ENCODE results near the gene DUSP22. TPM values are rescaled to one million over a fixed set of nuclear protein-coding genes. Genes with fewer than 3 reads are reported as not detected.

The DUSP22 gene
- total RNA-seq, 6 donors from 2014 or later = 49.9 to 108 (median 63.8) TPM

DNA sequence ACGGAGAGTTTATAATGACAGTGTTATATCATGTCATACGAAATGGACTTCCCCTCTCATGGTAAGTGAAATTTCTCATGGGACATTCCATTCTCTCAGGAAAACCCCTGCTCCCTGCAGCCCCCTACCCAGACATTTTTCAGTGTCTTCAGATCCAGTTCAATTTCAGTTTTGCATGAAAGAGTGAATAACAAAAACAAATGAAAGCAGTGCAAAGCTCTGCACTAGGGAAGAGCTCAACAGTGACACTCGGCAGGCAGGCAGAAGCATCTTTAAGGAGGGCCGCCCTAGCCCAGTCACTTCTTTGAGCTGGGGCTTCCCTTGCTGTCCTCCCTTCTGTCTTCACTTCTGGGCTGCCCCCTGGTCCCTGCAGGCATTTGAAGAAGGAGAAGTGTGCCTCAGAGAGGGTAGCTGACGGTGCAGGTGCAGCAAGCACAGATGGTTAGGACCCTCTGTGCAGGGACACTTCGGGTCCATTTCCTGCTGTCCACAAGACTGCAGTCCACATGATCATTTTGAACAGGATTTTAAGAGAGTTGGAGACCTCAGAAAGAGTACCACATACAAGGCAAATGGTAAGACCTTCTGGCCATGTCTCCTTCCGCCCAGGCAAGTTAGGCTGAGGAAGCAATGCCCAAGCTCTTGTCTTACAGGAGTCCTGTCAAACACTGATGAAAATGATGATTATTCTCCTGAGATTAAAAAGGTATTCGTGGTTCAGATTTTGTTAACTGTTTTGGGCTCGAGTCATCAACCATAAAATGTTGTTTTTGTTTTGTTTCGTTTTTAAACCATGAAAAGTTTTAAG lies 5.4 kb upstream of the DUSP22 start:
- DNase-seq (no peak), ATAC-seq (ENCODE audit: low FRiP score in 2 of 2) (no peak)
- no peaks in the 10 kb centered on the region for H3K36me3 ChIP-seq
- H3K4me1 ChIP-seq = peaks cover 0 to 16% (median 6%) of the 10 kb centered on the region in 4 donors
- WGBS, 2 donors = 67 to 70% methylated on average over 10 of the region's 10 CpGs
- TF ChIP-seq, protein P1, sequence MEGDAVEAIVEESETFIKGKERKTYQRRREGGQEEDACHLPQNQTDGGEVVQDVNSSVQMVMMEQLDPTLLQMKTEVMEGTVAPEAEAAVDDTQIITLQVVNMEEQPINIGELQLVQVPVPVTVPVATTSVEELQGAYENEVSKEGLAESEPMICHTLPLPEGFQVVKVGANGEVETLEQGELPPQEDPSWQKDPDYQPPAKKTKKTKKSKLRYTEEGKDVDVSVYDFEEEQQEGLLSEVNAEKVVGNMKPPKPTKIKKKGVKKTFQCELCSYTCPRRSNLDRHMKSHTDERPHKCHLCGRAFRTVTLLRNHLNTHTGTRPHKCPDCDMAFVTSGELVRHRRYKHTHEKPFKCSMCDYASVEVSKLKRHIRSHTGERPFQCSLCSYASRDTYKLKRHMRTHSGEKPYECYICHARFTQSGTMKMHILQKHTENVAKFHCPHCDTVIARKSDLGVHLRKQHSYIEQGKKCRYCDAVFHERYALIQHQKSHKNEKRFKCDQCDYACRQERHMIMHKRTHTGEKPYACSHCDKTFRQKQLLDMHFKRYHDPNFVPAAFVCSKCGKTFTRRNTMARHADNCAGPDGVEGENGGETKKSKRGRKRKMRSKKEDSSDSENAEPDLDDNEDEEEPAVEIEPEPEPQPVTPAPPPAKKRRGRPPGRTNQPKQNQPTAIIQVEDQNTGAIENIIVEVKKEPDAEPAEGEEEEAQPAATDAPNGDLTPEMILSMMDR (IDR thresholded peaks at IDR 0.05) = no peak
- no peak for TF ChIP-seq EP300 (IDR thresholded peaks at IDR 0.05)
- no peak for TF ChIP-seq POLR2AphosphoS5 (IDR thresholded peaks at IDR 0.05)
- no peak for TF ChIP-seq POLR2A (IDR thresholded peaks at IDR 0.05)
- no peaks in the 10 kb centered on the region for H3K9me3 ChIP-seq
- no peak overlapping the region for H3K27ac ChIP-seq
- H3K4me3 ChIP-seq = no peak overlapping the region
- H3K27me3 ChIP-seq = no peaks in the 10 kb centered on the region

DNA sequence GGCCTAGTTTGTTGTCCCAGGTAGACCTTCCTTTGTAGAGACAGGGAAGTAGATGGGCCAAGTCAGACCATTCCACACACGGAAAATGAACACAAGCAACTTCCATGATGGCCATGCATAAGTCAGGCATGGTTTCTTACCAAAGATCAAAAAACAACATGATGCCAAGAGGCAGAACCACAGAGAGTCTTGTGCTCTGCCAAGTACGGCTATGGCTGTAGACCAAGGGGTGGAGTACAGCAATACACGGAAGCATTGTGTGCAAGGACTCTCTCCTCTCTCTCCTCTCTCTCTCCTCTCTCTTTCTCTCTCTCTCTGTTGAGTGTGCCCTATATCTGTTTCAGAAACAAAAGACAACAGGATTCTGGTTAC lies 4.8 kb upstream of the DUSP22 start:
- no peak for TF ChIP-seq POLR2A (IDR thresholded peaks at IDR 0.05)
- TF ChIP-seq POLR2AphosphoS5 (IDR thresholded peaks at IDR 0.05) = no peak
- TF ChIP-seq, protein P1 (IDR thresholded peaks at IDR 0.05) = no peak
- TF ChIP-seq EP300 (IDR thresholded peaks at IDR 0.05) = no peak
- 86 to 94% methylated on average over 3 of the region's 3 CpGs for WGBS, 2 donors
- no peak overlapping the region for H3K27ac ChIP-seq
- H3K27me3 ChIP-seq = no peaks in the 10 kb centered on the region
- H3K4me3 ChIP-seq = no peak overlapping the region
- peaks cover 0 to 16% (median 6%) of the 10 kb centered on the region in 4 donors for H3K4me1 ChIP-seq
- DNase-seq (no peak), ATAC-seq (ENCODE audit: low FRiP score in 2 of 2) (no peak)
- no peaks in the 10 kb centered on the region for H3K9me3 ChIP-seq
- no peaks in the 10 kb centered on the region for H3K36me3 ChIP-seq

DNA sequence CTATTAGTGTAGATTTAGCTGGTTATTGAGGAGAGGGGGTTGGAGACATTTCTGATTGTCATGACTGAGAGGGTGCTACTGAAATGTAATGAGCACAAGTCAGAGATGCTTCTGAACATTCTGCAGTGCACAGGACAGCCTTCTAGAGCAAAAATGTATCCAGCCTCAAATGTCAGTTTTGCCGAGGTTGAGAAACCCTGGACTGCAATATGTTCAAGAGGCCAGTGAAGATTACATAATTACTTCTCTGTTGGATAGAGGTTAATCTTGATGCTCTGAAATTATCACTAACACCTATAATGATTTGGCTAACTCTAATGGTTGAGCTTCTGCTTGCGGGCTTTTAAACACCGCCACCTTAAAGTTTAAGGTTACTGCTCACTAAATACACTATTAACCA lies 3.4 kb upstream of the DUSP22 start:
- DNase-seq = no peak
- Histone ChIP-seq H3K9me3 (no peaks in the 10 kb centered on the region), H3K27me3 (no peaks in the 10 kb centered on the region), H3K36me3 (no peaks in the 10 kb centered on the region), H3K4me1 (peaks cover 2 to 23% (median 9%) of the 10 kb centered on the region in 4 donors), H3K27ac (no peak overlapping the region), H3K4me3 (no peak overlapping the region)
- WGBS, 2 donors = 74 to 89% methylated on average over 3 of the region's 3 CpGs
- ATAC-seq (ENCODE audit: low FRiP score in 2 of 2) = no peak
- TF ChIP-seq, protein P1 (IDR thresholded peaks at IDR 0.05) = no peak
- TF ChIP-seq EP300 (IDR thresholded peaks at IDR 0.05) (no peak), POLR2A (IDR thresholded peaks at IDR 0.05) (no peak), POLR2AphosphoS5 (IDR thresholded peaks at IDR 0.05) (no peak)

DNA sequence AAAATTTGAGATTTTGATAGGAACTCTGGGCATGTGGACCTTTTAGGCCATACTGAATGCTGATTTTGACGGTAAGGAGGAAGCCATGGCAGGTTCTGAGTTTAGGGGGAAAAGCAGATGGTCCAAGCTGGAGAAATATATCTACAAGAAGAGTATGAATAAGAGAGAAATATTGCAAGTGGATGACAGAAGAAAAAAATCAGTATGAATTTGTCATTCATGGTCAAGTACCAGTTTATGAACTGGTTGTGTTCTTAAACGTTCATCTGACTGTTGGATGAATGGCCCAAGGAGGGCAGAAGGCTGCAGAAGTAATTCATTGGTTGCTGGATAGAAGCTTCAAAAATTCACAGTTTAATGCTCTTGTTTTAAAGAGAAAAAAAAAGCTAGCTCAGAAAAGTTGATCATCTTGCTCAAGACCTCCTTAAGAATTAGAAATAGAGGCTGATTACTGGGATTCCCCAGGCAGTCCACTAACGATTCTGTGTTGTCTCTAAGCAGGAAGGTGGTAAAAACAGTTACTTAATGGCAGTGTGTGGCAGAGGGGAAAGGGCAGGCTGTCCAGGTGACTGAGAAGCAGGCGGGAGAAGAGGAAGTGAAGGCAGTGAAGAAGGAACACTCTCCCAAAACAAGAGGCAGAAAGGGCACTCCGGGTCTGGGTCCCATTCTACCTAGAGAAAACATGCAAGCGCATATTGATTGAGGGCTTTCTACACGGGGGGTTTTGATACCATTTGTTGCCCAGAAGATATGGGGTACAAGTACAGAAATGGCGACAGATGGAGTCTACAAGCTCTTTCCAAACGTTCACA lies 2.0 kb upstream of the DUSP22 start:
- TF ChIP-seq, protein P1 (IDR thresholded peaks at IDR 0.05) = no peak
- TF ChIP-seq POLR2AphosphoS5 (IDR thresholded peaks at IDR 0.05) (no peak), EP300 (IDR thresholded peaks at IDR 0.05) (no peak), POLR2A (IDR thresholded peaks at IDR 0.05) (no peak)
- peaks cover 15 to 37% (median 21%) of the 10 kb centered on the region in 4 donors for H3K4me1 ChIP-seq
- no peak overlapping the region for H3K27ac ChIP-seq
- no peaks in the 10 kb centered on the region for H3K36me3 ChIP-seq
- ATAC-seq (ENCODE audit: low FRiP score in 2 of 2) (no peak), DNase-seq (no peak)
- H3K27me3 ChIP-seq = no peaks in the 10 kb centered on the region
- 72 to 75% methylated on average over 9 of the region's 9 CpGs for WGBS, 2 donors
- no peak overlapping the region for H3K4me3 ChIP-seq
- no peaks in the 10 kb centered on the region for H3K9me3 ChIP-seq

Measured in upper lobe of left lung (tissue), 6 donors.